ENCODE results near the gene FAM120A.

The FAM120A gene

DNA sequence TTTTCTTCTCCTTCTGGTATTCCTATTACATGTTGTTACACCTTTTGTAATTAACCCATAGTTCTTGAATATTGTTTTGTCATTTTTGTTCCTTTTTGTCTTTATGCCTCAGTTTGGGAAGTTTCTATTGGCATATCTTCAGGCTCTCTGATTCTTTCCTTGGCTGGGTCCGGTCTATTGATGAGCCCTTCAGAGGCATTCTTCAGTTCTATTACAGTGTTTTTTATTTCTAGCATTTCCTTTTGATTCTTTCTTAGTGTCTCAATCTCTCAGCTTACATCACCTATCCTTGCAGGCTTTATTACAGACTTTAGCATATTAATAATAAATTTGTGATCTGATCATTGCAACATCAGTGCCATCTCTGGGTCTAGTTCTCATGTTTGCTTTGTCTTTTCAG is 158.7 kb downstream of the FAM120A start:
- Mint-ChIP-seq H3K4me3 (no peak overlapping the region), H3K36me3 (ENCODE audit: insufficient read depth) (no peaks in the 10 kb centered on the region), H3K27ac (ENCODE audit: low read depth) (no peak overlapping the region), H3K27me3 (no peaks in the 10 kb centered on the region), H3K9me3 (peaks cover 5% of the 10 kb centered on the region), H3K4me1 (peaks cover 22% of the 10 kb centered on the region)
- no peak for DNase-seq (ENCODE audit: low spot score in 2 of 2)
- no peak for ATAC-seq (replicated peaks; ENCODE audit: extremely low read depth, poor library complexity, severe bottlenecking)

DNA sequence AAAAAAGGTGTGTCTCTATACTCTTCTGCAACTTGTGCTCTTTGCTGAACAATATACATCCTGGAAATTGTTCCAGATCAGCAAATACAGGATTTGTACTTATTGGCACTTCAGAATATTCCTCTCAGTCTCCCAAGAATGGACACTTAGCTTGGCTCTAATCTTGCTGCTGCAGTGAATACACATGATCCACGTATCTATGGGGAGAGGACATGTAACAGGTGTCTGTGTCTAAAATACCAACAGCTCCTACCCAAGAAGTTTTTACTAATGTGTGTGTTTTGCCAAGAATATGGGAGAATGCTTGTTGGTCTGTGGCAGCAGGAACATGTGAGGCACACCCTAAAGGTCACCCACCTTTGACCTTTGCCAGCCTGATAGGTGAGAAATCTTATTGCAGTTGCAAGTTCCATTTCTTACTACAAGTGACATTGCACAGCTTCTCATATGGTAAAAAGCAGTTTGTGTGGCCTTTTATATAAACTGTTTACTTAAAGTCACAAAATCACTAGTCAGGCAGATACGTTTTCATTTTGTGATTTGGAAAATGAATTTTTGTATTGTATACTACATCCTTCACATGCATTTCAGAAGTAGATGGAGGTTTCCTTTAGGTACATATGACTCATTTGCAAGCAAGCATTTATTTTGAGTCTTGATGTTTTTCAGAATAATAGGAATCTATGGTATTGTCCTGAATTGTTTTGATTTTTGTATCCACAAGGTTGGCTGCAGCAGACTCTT is 160.7 kb downstream of the FAM120A start:
- Mint-ChIP-seq H3K36me3 (ENCODE audit: insufficient read depth) (no peaks in the 10 kb centered on the region), H3K9me3 (peaks cover 5% of the 10 kb centered on the region), H3K4me3 (no peak overlapping the region), H3K27ac (ENCODE audit: low read depth) (no peak overlapping the region), H3K4me1 (peaks cover 13% of the 10 kb centered on the region), H3K27me3 (no peaks in the 10 kb centered on the region)
- ATAC-seq (replicated peaks; ENCODE audit: extremely low read depth, poor library complexity, severe bottlenecking), result no peak
- DNase-seq (ENCODE audit: low spot score in 2 of 2), result no peak

DNA sequence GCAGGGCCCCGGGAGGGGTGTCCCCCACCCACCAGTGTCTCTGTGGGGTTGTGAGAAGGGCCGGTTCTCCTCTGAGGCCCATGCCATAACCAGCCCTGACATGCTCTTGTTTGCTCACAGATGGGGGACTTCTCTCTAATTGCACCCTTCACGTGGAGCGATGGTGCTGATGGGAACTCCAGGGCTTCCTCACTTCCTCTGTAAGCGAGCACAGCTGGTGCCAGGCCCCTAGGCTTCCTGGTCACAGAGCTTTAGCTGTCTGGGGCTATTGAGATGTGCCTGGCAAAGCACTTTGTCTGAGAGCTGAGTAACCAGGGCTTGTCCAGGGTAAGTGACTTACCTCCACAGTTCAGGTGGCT is 161.3 kb downstream of the FAM120A start:
- DNase-seq (ENCODE audit: low spot score in 2 of 2), result no peak
- peaks cover 5% of the 10 kb centered on the region for H3K9me3 Mint-ChIP-seq
- no peaks in the 10 kb centered on the region for H3K36me3 Mint-ChIP-seq (ENCODE audit: insufficient read depth)
- ATAC-seq (replicated peaks; ENCODE audit: extremely low read depth, poor library complexity, severe bottlenecking), result no peak
- H3K4me1 Mint-ChIP-seq, result peaks cover 9% of the 10 kb centered on the region
- no peak overlapping the region for H3K27ac Mint-ChIP-seq (ENCODE audit: low read depth)
- H3K4me3 Mint-ChIP-seq, result no peak overlapping the region
- no peaks in the 10 kb centered on the region for H3K27me3 Mint-ChIP-seq

DNA sequence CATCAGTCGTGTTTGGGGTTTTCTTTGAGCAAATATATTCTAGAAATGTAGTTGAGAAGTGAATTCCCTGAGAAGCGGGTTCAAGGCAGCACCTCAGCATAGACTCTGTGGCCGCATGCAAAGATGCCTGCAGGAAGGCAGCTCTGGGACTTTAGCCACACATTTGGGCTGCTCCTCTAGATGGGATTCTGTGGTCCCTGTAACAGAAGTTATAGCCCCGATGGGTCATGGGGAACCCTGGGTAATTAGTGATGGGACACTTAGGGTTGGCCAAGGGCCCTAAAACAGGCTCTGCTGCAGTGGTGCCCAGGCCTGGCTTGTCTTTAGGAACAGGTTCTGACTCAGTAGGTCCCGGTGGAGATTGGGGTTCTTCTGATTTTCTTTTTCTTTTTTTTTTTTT is 161.7 kb downstream of the FAM120A start:
- Mint-ChIP-seq H3K4me1 (peaks cover 7% of the 10 kb centered on the region), H3K27me3 (no peaks in the 10 kb centered on the region), H3K4me3 (no peak overlapping the region), H3K9me3 (peaks cover 5% of the 10 kb centered on the region), H3K36me3 (ENCODE audit: insufficient read depth) (no peaks in the 10 kb centered on the region), H3K27ac (ENCODE audit: low read depth) (no peak overlapping the region)
- no peak for ATAC-seq (replicated peaks; ENCODE audit: extremely low read depth, poor library complexity, severe bottlenecking)
- DNase-seq (ENCODE audit: low spot score in 2 of 2), result no peak

DNA sequence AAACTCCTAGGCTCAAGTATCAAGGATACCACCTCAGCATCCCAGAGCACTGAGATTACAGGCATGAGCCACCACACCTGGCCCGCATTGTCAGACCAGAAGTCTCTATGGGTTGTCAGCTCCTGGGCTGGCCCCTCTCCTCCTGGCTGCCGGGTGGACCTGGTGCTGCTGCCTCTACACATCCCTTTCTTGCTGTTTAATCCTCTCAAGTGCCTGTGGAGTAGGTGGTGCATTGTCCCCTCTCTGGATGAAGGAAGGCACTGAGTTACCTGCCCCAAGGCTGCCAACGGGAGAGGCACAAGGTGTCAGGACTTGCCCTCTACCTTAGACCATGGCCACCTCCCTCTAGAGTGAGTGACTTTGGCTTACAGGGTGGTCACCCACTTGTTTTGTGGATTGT is 162.3 kb downstream of the FAM120A start:
- no peak for DNase-seq (ENCODE audit: low spot score in 2 of 2)
- Mint-ChIP-seq H3K9me3 (peaks cover 5% of the 10 kb centered on the region), H3K36me3 (ENCODE audit: insufficient read depth) (peaks cover 1% of the 10 kb centered on the region), H3K27ac (ENCODE audit: low read depth) (no peak overlapping the region), H3K27me3 (no peaks in the 10 kb centered on the region), H3K4me1 (peaks cover 11% of the 10 kb centered on the region), H3K4me3 (no peak overlapping the region)
- ATAC-seq (replicated peaks; ENCODE audit: extremely low read depth, poor library complexity, severe bottlenecking), result no peak

DNA sequence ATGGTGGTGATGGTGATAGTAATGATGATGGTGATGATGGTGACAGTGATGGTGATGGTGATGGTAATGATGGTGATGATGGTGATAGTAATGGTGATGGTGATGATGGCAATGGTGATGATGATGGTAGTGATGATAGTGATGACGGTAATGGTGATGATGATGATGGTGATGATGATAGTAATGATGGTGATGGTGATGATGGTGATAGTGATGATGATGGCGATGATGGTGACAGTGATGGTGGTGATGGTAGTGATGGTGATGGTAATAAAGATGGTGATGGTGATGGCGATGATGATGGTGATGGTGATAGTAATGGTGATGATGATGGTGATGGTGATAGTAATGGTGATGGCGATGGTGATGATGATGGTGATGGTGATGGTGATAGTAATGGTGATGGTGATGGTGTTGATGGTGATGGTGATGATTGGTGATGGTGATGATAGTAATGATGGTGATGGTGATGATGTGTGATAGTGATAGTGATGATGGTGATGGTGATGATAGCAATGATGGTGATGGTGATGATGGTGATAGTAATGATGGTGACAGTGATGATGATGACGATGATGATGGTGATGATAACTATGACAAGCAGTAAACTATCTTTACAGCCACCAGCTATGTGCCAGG is 163.5 kb downstream of the FAM120A start:
- ATAC-seq (replicated peaks; ENCODE audit: extremely low read depth, poor library complexity, severe bottlenecking), result no peak
- Mint-ChIP-seq H3K4me3 (no peak overlapping the region), H3K36me3 (ENCODE audit: insufficient read depth) (peaks cover 1% of the 10 kb centered on the region), H3K9me3 (peaks cover 3% of the 10 kb centered on the region), H3K4me1 (peaks cover 14% of the 10 kb centered on the region), H3K27me3 (no peaks in the 10 kb centered on the region), H3K27ac (ENCODE audit: low read depth) (no peak overlapping the region)
- no peak for DNase-seq (ENCODE audit: low spot score in 2 of 2)

Measured in central memory CD8-positive, alpha-beta T cell (primary cell).